H9 (cell line): ENCODE data around the gene DIMT1. TPM values are rescaled to one million over a fixed set of nuclear protein-coding genes. Genes with fewer than 3 reads are reported as not detected.

Experiments used
- DNase-seq: peaks from one replicate; pipeline ENCODE4 v3.0.0-alpha.2; 2017
- H2AFZ ChIP-seq: one replicate; pipeline ENCODE4 v1.6.1; 2013; ENCODE audit warnings: mild to moderate bottlenecking, low read length, control low read depth, moderate library complexity
- H2AK5ac ChIP-seq: 2 replicates; pipeline ENCODE4 v1.6.1; 2013; ENCODE audit warnings: low read length, control low read depth, mixed read lengths; ENCODE audit not compliant: insufficient read length
- H2BK120ac ChIP-seq: one replicate; pipeline ENCODE4 v1.6.1; 2013; ENCODE audit warnings: low read depth, mild to moderate bottlenecking, low read length, control low read depth, inconsistent platforms; ENCODE audit not compliant: poor library complexity, severe bottlenecking
- H2BK12ac ChIP-seq: 2 replicates; pipeline ENCODE4 v1.6.1; 2013; ENCODE audit warnings: low read length, control low read depth, mixed read lengths, low read depth; ENCODE audit not compliant: insufficient read length
- H2BK15ac ChIP-seq: 2 replicates; pipeline ENCODE4 v1.6.1; 2013; ENCODE audit warnings: low read depth, low read length, control low read depth
- H2BK20ac ChIP-seq: one replicate; pipeline ENCODE4 v1.6.1; 2013; ENCODE audit warnings: low read depth, mild to moderate bottlenecking, low read length, control low read depth, inconsistent platforms; ENCODE audit not compliant: poor library complexity, severe bottlenecking
- H2BK5ac ChIP-seq: 2 replicates; pipeline ENCODE4 v1.6.1; 2013; ENCODE audit warnings: low read length, control low read depth, mixed read lengths; ENCODE audit not compliant: insufficient read length
- H3K14ac ChIP-seq: 2 replicates; pipeline ENCODE4 v1.6.1; 2013; ENCODE audit warnings: low read length, control low read depth; ENCODE audit not compliant: insufficient read depth
- H3K18ac ChIP-seq: 2 replicates; pipeline ENCODE4 v1.6.1; 2013; ENCODE audit warnings: low read depth, mild to moderate bottlenecking, mixed read lengths, low read length, control low read depth; ENCODE audit not compliant: insufficient read length
- H3K23ac ChIP-seq: 2 replicates; pipeline ENCODE4 v1.6.1; 2013; ENCODE audit warnings: low read length, control low read depth, mixed read lengths, low read depth; ENCODE audit not compliant: insufficient read length
- H3K23me2 ChIP-seq: 2 replicates; pipeline ENCODE4 v1.6.1; 2013; ENCODE audit warnings: low read depth, mild to moderate bottlenecking, mixed read lengths, low read length, control low read depth; ENCODE audit not compliant: insufficient read length, poor library complexity, severe bottlenecking
- H3K27ac ChIP-seq: 2 replicates; pipeline ENCODE4 v1.5.1; 2013; ENCODE audit warnings: low read length, control low read depth, mixed read lengths, low read depth; ENCODE audit not compliant: insufficient read length
- H3K27me3 ChIP-seq: 2 replicates; pipeline ENCODE4 v1.6.1; 2013; ENCODE audit warnings: low read length, control low read depth, inconsistent platforms; ENCODE audit not compliant: insufficient read depth
- H3K4ac ChIP-seq: 2 replicates; pipeline ENCODE4 v1.6.1; 2013; ENCODE audit warnings: low read depth, mild to moderate bottlenecking, control low read depth, inconsistent platforms, low read length, moderate library complexity
- H3K4me1 ChIP-seq: 2 replicates; pipeline ENCODE4 v1.6.1; 2013; ENCODE audit warnings: low read length, control low read depth, inconsistent platforms; ENCODE audit not compliant: insufficient read depth
- H3K4me2 ChIP-seq: 2 replicates; pipeline ENCODE4 v1.6.1; 2013; ENCODE audit warnings: low read length, control low read depth, mixed read lengths; ENCODE audit not compliant: insufficient read length, insufficient read depth
- H3K56ac ChIP-seq: 2 replicates; pipeline ENCODE4 v1.6.1; 2013; ENCODE audit warnings: low read depth, mild to moderate bottlenecking, mixed read lengths, low read length, control low read depth; ENCODE audit not compliant: insufficient read length
- H3K79me1 ChIP-seq: 2 replicates; pipeline ENCODE4 v1.6.1; 2013; ENCODE audit warnings: low read depth, mild to moderate bottlenecking, moderate library complexity, low read length, control low read depth, inconsistent platforms; ENCODE audit not compliant: insufficient read depth, poor library complexity, severe bottlenecking
- H3K79me2 ChIP-seq: 2 replicates; pipeline ENCODE4 v1.6.1; 2013; ENCODE audit warnings: low read length, control low read depth, inconsistent platforms; ENCODE audit not compliant: insufficient read depth
- H3K9ac ChIP-seq: 2 replicates; pipeline ENCODE4 v1.6.1; 2013; ENCODE audit warnings: low read length, control low read depth, mixed read lengths; ENCODE audit not compliant: insufficient read length; ENCODE audit errors: extremely low read depth
- H3K9me3 ChIP-seq: one replicate; pipeline ENCODE4 v1.6.1; 2013; ENCODE audit warnings: low read depth, low read length, inconsistent platforms; ENCODE audit not compliant: control insufficient read depth
- H3T11ph ChIP-seq: one replicate; pipeline ENCODE4 v1.6.1; 2013; ENCODE audit warnings: mild to moderate bottlenecking, low read length, control low read depth, inconsistent platforms
- H4K20me1 ChIP-seq: one replicate; pipeline ENCODE4 v1.6.1; 2013; ENCODE audit not compliant: control insufficient read depth, insufficient read length, insufficient read depth
- H4K5ac ChIP-seq: 2 replicates; pipeline ENCODE4 v1.6.1; 2013; ENCODE audit warnings: low read depth, mild to moderate bottlenecking, mixed read lengths, low read length, control low read depth; ENCODE audit not compliant: insufficient read length
- H4K8ac ChIP-seq: replicated peaks from 2 replicates; pipeline ENCODE4 v1.6.1; 2013; ENCODE audit warnings: low read length, control low read depth, mixed read lengths, low read depth; ENCODE audit not compliant: insufficient read length
- H4K91ac ChIP-seq: 2 replicates; pipeline ENCODE4 v1.6.1; 2013; ENCODE audit warnings: low read depth, mild to moderate bottlenecking, moderate library complexity, mixed read lengths, low read length, control low read depth; ENCODE audit not compliant: insufficient read length
- H3K27ac Mint-ChIP-seq, 3 experiments: 2 replicates in 2 of 3; 3 replicates in 1 of 3; pipeline ENCODE4 v1.8.0; 2020 to 2021; ENCODE audit warnings: mixed read lengths in 3 of 3, mild to moderate bottlenecking in 1 of 3, moderate library complexity in 1 of 3
- H3K27me3 Mint-ChIP-seq: 2 replicates; pipeline ENCODE4 v1.8.0; 2021; ENCODE audit warnings: low read depth, mild to moderate bottlenecking, moderate library complexity, mixed read lengths
- H3K36me3 Mint-ChIP-seq, 3 experiments: 2 replicates in 2 of 3; 3 replicates in 1 of 3; pipeline ENCODE4 v1.8.0; 2020 to 2021; ENCODE audit warnings: low read depth in 3 of 3, mixed read lengths in 3 of 3; ENCODE audit not compliant: insufficient read depth in 1 of 3
- H3K4me1 Mint-ChIP-seq, 2 experiments: 2 replicates each; pipeline ENCODE4 v1.8.0; 2020; ENCODE audit warnings: mixed read lengths in 2 of 2
- H3K4me3 Mint-ChIP-seq, 2 experiments: 2 replicates in 1 of 2; 3 replicates in 1 of 2; pipeline ENCODE4 v1.8.0; 2020 to 2021; ENCODE audit warnings: mild to moderate bottlenecking in 2 of 2, mixed read lengths in 2 of 2, moderate library complexity in 1 of 2
- H3K9me3 Mint-ChIP-seq, 2 experiments: 2 replicates in 1 of 2; 3 replicates in 1 of 2; pipeline ENCODE4 v1.8.0; 2020; ENCODE audit warnings: mild to moderate bottlenecking in 2 of 2, mixed read lengths in 2 of 2, moderate library complexity in 1 of 2
- total RNA-seq: library from RNA; stranded (reverse); gene quantifications from 2 replicates; pipeline ENCODE4 v1.2.1, GENCODE V29; 2021
- TF ChIP-seq, protein P1 (sequence below): fragments of 200-600 bp; sonication (generic); conservative IDR thresholded peaks from 3 replicates; pipeline ENCODE4 v1.8.0; 2021; ENCODE audit warnings: antibody characterized with exemption, mild to moderate bottlenecking

DIMT1 gene
- total RNA-seq, 1 experiment from 2014 or later, result 36.0 TPM

DNA sequence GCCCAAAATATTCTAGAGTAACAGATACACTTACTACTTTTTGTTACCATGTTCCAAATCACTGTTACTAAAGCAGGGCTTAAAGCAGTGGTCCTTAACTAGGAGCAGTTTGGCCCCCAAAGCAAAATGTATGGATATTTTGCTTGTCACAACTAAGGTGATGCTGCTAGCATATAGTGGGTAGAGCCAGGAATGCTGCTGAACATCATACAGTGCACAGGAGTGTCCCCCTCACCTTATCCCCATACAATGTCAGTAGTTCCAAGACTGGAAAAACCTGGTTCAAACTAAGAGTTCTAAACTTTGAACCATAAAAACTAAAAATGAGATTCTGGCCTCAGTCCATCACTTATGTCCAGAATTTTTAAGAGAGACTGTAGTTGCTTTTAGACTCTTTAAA lies 28.1 kb downstream of the DIMT1 start:
- Histone ChIP-seq H4K5ac (no peak overlapping the region), H2BK120ac (no peak overlapping the region), H3K23me2 (no peaks in the 10 kb centered on the region), H3K9me3 (no peaks in the 10 kb centered on the region), H2BK5ac (no peak overlapping the region), H3K4me1 (no peaks in the 10 kb centered on the region), H4K20me1 (no peaks in the 10 kb centered on the region), H3K14ac (no peak overlapping the region), H4K91ac (no peak overlapping the region), H3K79me2 (no peaks in the 10 kb centered on the region), H2AFZ (no peak overlapping the region), H3K79me1 (no peaks in the 10 kb centered on the region), H3K4ac (no peak overlapping the region), H4K8ac (no peak overlapping the region), H2BK15ac (no peak overlapping the region), H3K56ac (no peak overlapping the region), H3K9ac (no peak overlapping the region), H3T11ph (no peak overlapping the region), H2BK12ac (no peak overlapping the region), H3K27me3 (no peaks in the 10 kb centered on the region), H2AK5ac (no peak overlapping the region), H3K23ac (no peak overlapping the region), H3K4me2 (no peak overlapping the region), H3K27ac (no peak overlapping the region), H3K18ac (no peak overlapping the region), H2BK20ac (no peak overlapping the region)
- H3K36me3 Mint-ChIP-seq, result peaks cover 28 to 72% (median 67%) of the 10 kb centered on the region in 3 experiments; a peak in 6 of 7 replicates
- TF ChIP-seq, protein P1, sequence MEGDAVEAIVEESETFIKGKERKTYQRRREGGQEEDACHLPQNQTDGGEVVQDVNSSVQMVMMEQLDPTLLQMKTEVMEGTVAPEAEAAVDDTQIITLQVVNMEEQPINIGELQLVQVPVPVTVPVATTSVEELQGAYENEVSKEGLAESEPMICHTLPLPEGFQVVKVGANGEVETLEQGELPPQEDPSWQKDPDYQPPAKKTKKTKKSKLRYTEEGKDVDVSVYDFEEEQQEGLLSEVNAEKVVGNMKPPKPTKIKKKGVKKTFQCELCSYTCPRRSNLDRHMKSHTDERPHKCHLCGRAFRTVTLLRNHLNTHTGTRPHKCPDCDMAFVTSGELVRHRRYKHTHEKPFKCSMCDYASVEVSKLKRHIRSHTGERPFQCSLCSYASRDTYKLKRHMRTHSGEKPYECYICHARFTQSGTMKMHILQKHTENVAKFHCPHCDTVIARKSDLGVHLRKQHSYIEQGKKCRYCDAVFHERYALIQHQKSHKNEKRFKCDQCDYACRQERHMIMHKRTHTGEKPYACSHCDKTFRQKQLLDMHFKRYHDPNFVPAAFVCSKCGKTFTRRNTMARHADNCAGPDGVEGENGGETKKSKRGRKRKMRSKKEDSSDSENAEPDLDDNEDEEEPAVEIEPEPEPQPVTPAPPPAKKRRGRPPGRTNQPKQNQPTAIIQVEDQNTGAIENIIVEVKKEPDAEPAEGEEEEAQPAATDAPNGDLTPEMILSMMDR, result no peak
- DNase-seq, result no peak
- H3K4me1 Mint-ChIP-seq, result no peaks in the 10 kb centered on the region
- no peak overlapping the region for H3K4me3 Mint-ChIP-seq
- H3K27ac Mint-ChIP-seq, result no peak overlapping the region; a peak in 1 of 7 replicates
- H3K27me3 Mint-ChIP-seq, result no peaks in the 10 kb centered on the region
- no peaks in the 10 kb centered on the region for H3K9me3 Mint-ChIP-seq
